GM18520 (cell line): Measurements from ENCODE around the gene NIPA2.

ENCODE experiments used
- ATAC-seq: cut with Tn5 transposase; IDR thresholded peaks from one replicate; pipeline ENCODE4 v1.9.1; 2021; ENCODE audit not compliant: unreplicated experiment

The NIPA2 gene

GRCh38 chr15:22831473-22831872, 7.0 kb upstream of the NIPA2 start:
- no peak for ATAC-seq

GRCh38 chr15:22839046-22839695, 705 bp downstream of the NIPA2 start:
- no peak for ATAC-seq

- no peak for ATAC-seq
Measured at GRCh38 chr15:22844421-22845288, 6.2 kb downstream of the NIPA2 start.

- no peak for ATAC-seq
Measured at GRCh38 chr15:22845289-22845900, 6.9 kb downstream of the NIPA2 start.

GRCh38 chr15:22846073-22846472, 7.6 kb downstream of the NIPA2 start:
- ATAC-seq, result no peak

- no peak for ATAC-seq
Measured at GRCh38 chr15:22850055-22850454, 11.6 kb downstream of the NIPA2 start.

GRCh38 chr15:22851513-22851912, 13.0 kb downstream of the NIPA2 start:
- no peak for ATAC-seq

GRCh38 chr15:22855791-22856190, 17.3 kb downstream of the NIPA2 start:
- ATAC-seq, result no peak

GRCh38 chr15:22856659-22857058, 18.2 kb downstream of the NIPA2 start:
- no peak for ATAC-seq

GRCh38 chr15:22861161-22861560, 22.7 kb downstream of the NIPA2 start:
- ATAC-seq, result no peak

- no peak for ATAC-seq
Measured at GRCh38 chr15:22863356-22863755, 24.9 kb downstream of the NIPA2 start.

- ATAC-seq, result no peak
Measured at GRCh38 chr15:22866079-22866478, 27.6 kb downstream of the NIPA2 start.

- ATAC-seq, result no peak
Measured at GRCh38 chr15:22867886-22868285, 29.4 kb downstream of the NIPA2 start.

- ATAC-seq, result no peak
Measured at GRCh38 chr15:22868495-22868894, 30.0 kb downstream of the NIPA2 start.

- no peak for ATAC-seq
Measured at GRCh38 chr15:22868928-22869327, 30.5 kb downstream of the NIPA2 start.

GRCh38 chr15:22869856-22870255, 31.4 kb downstream of the NIPA2 start:
- ATAC-seq, result no peak

GRCh38 chr15:22870865-22871264, 32.4 kb downstream of the NIPA2 start:
- ATAC-seq, result no peak

GRCh38 chr15:22871481-22872086, 33.1 kb downstream of the NIPA2 start:
- ATAC-seq, result no peak

- ATAC-seq, result no peak
Measured at GRCh38 chr15:22872936-22873701, 34.7 kb downstream of the NIPA2 start.

- ATAC-seq, result no peak
Measured at GRCh38 chr15:22873841-22874240, 35.4 kb downstream of the NIPA2 start.

- ATAC-seq, result no peak
Measured at GRCh38 chr15:22874256-22874655, 35.8 kb downstream of the NIPA2 start.
